K562 (cell line): Measurements from ENCODE around the gene KATNAL2. TPM values are rescaled to one million over a fixed set of nuclear protein-coding genes. Genes with fewer than 3 reads are reported as not detected.

Experiments used
- ATAC-seq: fragments of 200-7000 bp; cut with Tn5 transposase; 3 replicates; pipeline ENCODE4 v1.9.1; 2020; ENCODE audit warnings: moderate library complexity
- BruUV-seq: library from RNA; stranded (reverse); fragments of 400-500 nt; replicated peaks from 2 replicates; lab custom pipeline; 2021; lab: Mats Ljungman, UMichigan
- CTCF ChIA-PET: fragments of 300-600 bp; formaldehyde crosslinking; extraction: SDS; loops from one replicate; lab custom pipeline; 2021; ENCODE audit warnings: low intra/inter-chr PET ratio; lab: Yijun Ruan, JAX
- POLR2A ChIA-PET: fragments of 300-600, 350-650 bp; sonication (Branson Sonifier 250); formaldehyde crosslinking; extraction: SDS; loops from one replicate; lab custom pipeline; 2021; ENCODE audit warnings: antibody characterized with exemption, inconsistent platforms; lab: Yijun Ruan, JAX
- DNase-seq, 4 experiments: peaks; one replicate each; pipeline versions ENCODE4 v3.0.0 to v3.0.0-alpha.2; 2011 to 2018; ENCODE audit warnings: low spot score in 3 of 4, mixed read lengths in 3 of 4; ENCODE audit errors: extremely low read depth in 1 of 4
- FAIRE-seq: peaks from 2 replicates; lab custom pipeline; 2011; peaks lifted over from hg19 to GRCh38; lab: Jason Lieb, UNC
- H2AFZ ChIP-seq: 2 replicates; pipeline ENCODE4 v1.6.0; 2011; ENCODE audit warnings: low read depth, low read length, control low read depth, inconsistent platforms
- H3K27ac ChIP-seq: fragments of 200-600 bp; 3 replicates; pipeline ENCODE4 v1.8.0; 2011; ENCODE audit warnings: low read depth, mild to moderate bottlenecking, control low read depth, inconsistent platforms, low read length, moderate library complexity, mixed read lengths; ENCODE audit errors: extremely low read depth
- H3K27me3 ChIP-seq, 2 experiments: fragments of 300-600 bp in 1 of 2; 2 replicates in 1 of 2; 3 replicates in 1 of 2; pipeline versions ENCODE4 v1.6.0 to v1.8.0; 2011; ENCODE audit warnings: inconsistent platforms in 2 of 2, low read length in 2 of 2, mild to moderate bottlenecking in 1 of 2, mixed read lengths in 1 of 2, moderate library complexity in 1 of 2; ENCODE audit not compliant: control insufficient read depth in 2 of 2, insufficient read depth in 2 of 2
- H3K36me3 ChIP-seq: fragments of 300-600 bp; 3 replicates; pipeline ENCODE4 v1.8.0; 2011; ENCODE audit warnings: mild to moderate bottlenecking, low read length, inconsistent platforms; ENCODE audit not compliant: control insufficient read depth, insufficient read depth
- H3K4me1 ChIP-seq, 2 experiments: fragments of 200-600 bp in 1 of 2; replicated peaks in 1 of 2; 2 replicates in 1 of 2; 3 replicates in 1 of 2; pipeline versions ENCODE4 v1.5.1 to v1.8.0; 2011; ENCODE audit warnings: inconsistent platforms in 2 of 2, low read length in 2 of 2, mild to moderate bottlenecking in 1 of 2, mixed read lengths in 1 of 2, moderate library complexity in 1 of 2; ENCODE audit not compliant: control insufficient read depth in 2 of 2, insufficient read depth in 2 of 2
- H3K4me2 ChIP-seq: 2 replicates; pipeline ENCODE4 v1.6.1; 2011; ENCODE audit warnings: low read length, control low read depth, inconsistent platforms, mixed read lengths; ENCODE audit not compliant: insufficient read depth
- H3K4me3 ChIP-seq: fragments of 200-600 bp; sonication (generic), shearing (Covaris generic); 2 replicates; pipeline ENCODE4 v1.5.1; 2016; ENCODE audit warnings: control low read depth, inconsistent platforms
- H3K79me2 ChIP-seq: fragments of 200-600 bp; 3 replicates; pipeline ENCODE4 v1.8.0; 2011; ENCODE audit warnings: low read length, inconsistent platforms; ENCODE audit not compliant: control insufficient read depth, insufficient read depth
- H3K9ac ChIP-seq, 2 experiments: 2 replicates each; pipeline versions ENCODE4 v1.6.0 to v1.6.1; 2011; ENCODE audit warnings: low read depth in 2 of 2, low read length in 2 of 2, control low read depth in 1 of 2, inconsistent platforms in 1 of 2, mild to moderate bottlenecking in 1 of 2, mixed read lengths in 1 of 2; ENCODE audit not compliant: insufficient read depth in 1 of 2
- H3K9me1 ChIP-seq: one replicate; pipeline ENCODE4 v1.6.0; 2011; ENCODE audit warnings: inconsistent platforms, mild to moderate bottlenecking, low read length, moderate library complexity; ENCODE audit not compliant: control insufficient read depth, insufficient read depth
- H3K9me3 ChIP-seq: replicated peaks from 2 replicates; pipeline ENCODE4 v1.5.1; 2011; ENCODE audit warnings: low read depth, low read length, inconsistent platforms; ENCODE audit not compliant: control insufficient read depth, insufficient read depth
- H4K20me1 ChIP-seq: replicated peaks from 2 replicates; pipeline ENCODE4 v1.6.1; 2011; ENCODE audit warnings: low read length, inconsistent platforms, mixed read lengths; ENCODE audit not compliant: control insufficient read depth, insufficient read depth
- ATF7 ChIP-seq: fragments of 450-650 bp; IDR thresholded peaks from 2 replicates; pipeline ENCODE4 v1.7.1; 2014; ENCODE audit warnings: mild to moderate bottlenecking, moderate library complexity
- EGR1 ChIP-seq: fragments of 450-650 bp; conservative IDR thresholded peaks from 2 replicates; pipeline ENCODE4 v1.6.1; 2017; ENCODE audit warnings: mild to moderate bottlenecking
- ELF4 ChIP-seq: fragments of 450-650 bp; formaldehyde crosslinking; IDR thresholded peaks from 2 replicates; pipeline ENCODE4 v1.4.0; 2022; ENCODE audit warnings: missing genetic modification characterization
- MCM5 ChIP-seq: fragments of 450-650 bp; IDR thresholded peaks from 2 replicates; pipeline ENCODE4 v1.6.1; 2016; ENCODE audit warnings: low read depth
- NCOA6 ChIP-seq: fragments of 450-650 bp; IDR thresholded peaks from 2 replicates; pipeline ENCODE4 v1.6.1; 2017; ENCODE audit warnings: mild to moderate bottlenecking
- PRMT5 ChIP-seq: sonication (generic); formaldehyde crosslinking; IDR thresholded peaks from 2 replicates; pipeline ENCODE4 v1.5.0; 2020; ENCODE audit warnings: missing genetic modification reagents
- RHOXF2B ChIP-seq: fragments of 250-450 bp; sonication (Bioruptor Pico); conservative IDR thresholded peaks from 2 replicates; pipeline ENCODE4 v1.5.1; 2021
- SRF ChIP-seq, 2 experiments: fragments of 250-450, 450-650 bp in 1 of 2; sonication (Bioruptor Pico) in 1 of 2; sonication (generic) in 1 of 2; formaldehyde crosslinking; IDR thresholded peaks; 2 replicates each; pipeline versions ENCODE4 v1.5.0 to v1.5.1; 2020 to 2022; ENCODE audit warnings: mild to moderate bottlenecking in 1 of 2, missing genetic modification reagents in 1 of 2
- SRSF1 ChIP-seq: fragments of 200-400 bp; formaldehyde crosslinking; IDR thresholded peaks from 2 replicates; pipeline ENCODE4 v1.6.1; 2017; ENCODE audit warnings: mild to moderate bottlenecking, low read depth, low read length, moderate library complexity
- YBX1 ChIP-seq: fragments of 450-650 bp; IDR thresholded peaks from 2 replicates; pipeline ENCODE4 v1.7.1; 2016; ENCODE audit warnings: mild to moderate bottlenecking
- ZFX ChIP-seq: sonication (generic); formaldehyde crosslinking; IDR thresholded peaks from 2 replicates; pipeline ENCODE4 v1.8.0; 2022; ENCODE audit warnings: mild to moderate bottlenecking, missing genetic modification reagents, moderate library complexity
- ZNF41 ChIP-seq: fragments of 250-450 bp; sonication (Bioruptor Pico); conservative IDR thresholded peaks from 2 replicates; pipeline ENCODE4 v1.4.0; 2020; ENCODE audit warnings: mild to moderate bottlenecking
- ZNF57 ChIP-seq: fragments of 450-650 bp; formaldehyde crosslinking; IDR thresholded peaks from 2 replicates; pipeline ENCODE4 v1.4.0; 2020; ENCODE audit warnings: mild to moderate bottlenecking, moderate library complexity
- ZNF668 ChIP-seq: fragments of 250-450 bp; sonication (Bioruptor Pico); IDR thresholded peaks from 2 replicates; pipeline ENCODE4 v1.8.0; 2022; ENCODE audit warnings: mild to moderate bottlenecking, inconsistent platforms
- WGBS: fragments of 100-300 bp; shearing (Covaris generic); methylation state at CpG from one replicate; pipeline ENCODE4 v1.1.6; 2016; ENCODE audit warnings: low coverage, mixed read lengths; ENCODE audit not compliant: insufficient coverage; ENCODE audit errors: missing lambda C conversion rate; 5-methylcytosine and 5-hydroxymethylcytosine counted together
- in situ Hi-C: fragments of 300-500 bp; cut with MboI; formaldehyde crosslinking; loops from 4 replicates; pipeline ENCODE4 v1.15.0; 2018; ENCODE audit warnings: inconsistent platforms, mixed read lengths
- intact Hi-C: fragments of 100-400 bp; cut with micrococcal nuclease; formaldehyde crosslinking; loops from 2 replicates; pipeline ENCODE4 v1.14.2; 2022
- polyA plus RNA-seq, 8 experiments: library from polyadenylated mRNA; depleted of rRNA in 4 of 8; stranded (reverse) in 5 of 8; unstranded in 3 of 8; fragments of >200 nt; fragmentation: Nextera tagmentation in 2 of 8; fragmentation: Illumina TruSeq in 1 of 8; extraction: Ambion mirVana in 2 of 8; extraction: Trizol in 1 of 8; gene quantifications; 2 replicates each; pipeline versions ENCODE4 v1.2.1 to v1.2.3, GENCODE V29; 2011 to 2014; ENCODE audit warnings: inconsistent platforms in 1 of 8, missing spikeins in 1 of 8
- total RNA-seq, 7 experiments: library from RNA; depleted of rRNA in 6 of 7; stranded (reverse); fragments of >200 nt in 6 of 7; fragmentation: Illumina TruSeq in 2 of 7; extraction: Trizol in 2 of 7; gene quantifications; 2 replicates each; pipeline versions ENCODE4 v1.2.1 to v1.2.3, GENCODE V29; 2011 to 2021; ENCODE audit warnings: low replicate concordance in 1 of 7

Gene KATNAL2
- total and polyA plus RNA-seq, 9 of the 15 experiments (the other 6 are each of a cell fraction or from before 2014, with no cell fraction given): 0.08 to 1.2 (median 0.48) TPM

DNA sequence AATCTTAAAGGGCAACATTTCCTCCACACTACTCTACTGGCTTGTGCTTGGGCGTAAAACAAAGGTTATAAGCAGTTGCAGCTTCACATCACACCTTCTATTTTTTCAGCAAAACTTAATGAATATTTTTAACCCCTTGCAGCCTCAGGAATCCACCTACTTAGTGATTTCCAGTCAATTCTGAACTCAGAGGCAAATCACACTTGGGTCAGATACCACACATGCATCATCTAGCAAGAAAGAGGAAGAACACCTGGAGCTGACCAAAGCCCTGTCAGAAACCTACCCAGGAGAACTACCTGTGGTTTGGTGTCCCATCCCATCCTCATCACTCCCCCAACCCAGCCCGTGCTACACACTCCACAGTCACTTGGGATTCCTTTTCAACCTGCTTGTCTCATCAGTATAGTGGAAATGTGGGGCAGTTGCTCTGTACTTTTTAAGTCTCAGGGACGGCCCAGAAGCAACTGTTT is 25.6 kb upstream of the KATNAL2 start:
- CTCF ChIA-PET: no interaction called here
- Histone ChIP-seq H3K9me3 (peaks cover 14% of the 10 kb centered on the region), H2AFZ (no peak overlapping the region), H3K79me2 (peaks cover 84% of the 10 kb centered on the region), H3K4me3 (no peak overlapping the region), H3K4me2 (no peak overlapping the region), H3K27ac (no peak overlapping the region), H3K27me3 (no peaks in the 10 kb centered on the region), H3K9ac (no peak overlapping the region), H3K36me3 (peaks cover 27% of the 10 kb centered on the region), H3K4me1 (peaks cover 0 to 14% of the 10 kb centered on the region in 2 experiments; a peak in 4 of 5 replicates), H3K9me1 (peaks cover 2% of the 10 kb centered on the region), H4K20me1 (no peaks in the 10 kb centered on the region)
- FAIRE-seq (no peak), ATAC-seq (peak; percentile 25; the same call in 2 of the 3 replicates), DNase-seq (no peak)
- intact Hi-C loops: no loop called here
- no TSS peak for BruUV-seq
- POLR2A ChIA-PET: no interaction called here
- in situ Hi-C loops: no loop called here
- TF ChIP-seq ZNF41 (no peak), ELF4 (no peak), EGR1 (no peak), ZFX (CRISPR knock-in tag) (no peak), PRMT5 (CRISPR knock-in tag) (no peak), NCOA6 (no peak), RHOXF2B (CRISPR knock-in tag) (no peak), YBX1 (no peak), SRF (CRISPR knock-in tag; IDR thresholded peaks at IDR 0.05) (no peak), ATF7 (no peak), SRSF1 (no peak), MCM5 (no peak), ZNF57 (CRISPR knock-in tag) (no peak), ZNF668 (CRISPR knock-in tag) (no peak)
- WGBS: 89% methylated on average over 3 of the region's 3 CpGs
